ENCODE data around the gene NECAB3. TPM values are rescaled to one million over a fixed set of nuclear protein-coding genes. Genes with fewer than 3 reads are reported as not detected.
A peak's percentile ranks its signal among the peaks of the same experiment; 100 is the strongest.

Gene NECAB3
- total and polyA plus RNA-seq, 7 donors, result 27.1 to 50.1 (median 44.6) TPM

- H3K27me3 ChIP-seq, result no peaks in the 10 kb centered on the region
- no peak for TF ChIP-seq EP300 (IDR thresholded peaks at IDR 0.05)
- TF ChIP-seq CTCF (IDR thresholded peaks at IDR 0.05), result no peak
- TF ChIP-seq POLR2AphosphoS5 (IDR thresholded peaks at IDR 0.05), result no peak
- no peak for TF ChIP-seq POLR2A (IDR thresholded peaks at IDR 0.05)
- 72 to 89% methylated on average over 13 of the region's 13 CpGs for WGBS, 2 donors
- intact Hi-C loops (cut with DNase I), result loop anchor here (1.0 to 5.0 kb wide), 4 partner anchors 106 to 444 kb away; partner anchors contain the start of genes CDK5RAP1 and EIF2S2
- H3K9me3 ChIP-seq, result no peaks in the 10 kb centered on the region
- no peak overlapping the region for H3K4me3 ChIP-seq
- H3K4me1 ChIP-seq, result peaks cover 0 to 56% (median 46%) of the 10 kb centered on the region in 4 donors
- H3K36me3 ChIP-seq, result peaks cover 0 to 30% (median 6%) of the 10 kb centered on the region in 4 donors
- H3K27ac ChIP-seq, result peak overlapping the region; percentile 86 to 98 (median 92)
- peak; percentile 66 for DNase-seq
These were observed 5.6 kb downstream of the NECAB3 start for GRCh38 chr20:33668466-33669155.

GRCh38 chr20:33667676-33668465 is 6.4 kb downstream of the NECAB3 start:
- no peaks in the 10 kb centered on the region for H3K9me3 ChIP-seq
- H3K4me3 ChIP-seq, result peak overlapping the region; percentile 47 to 66 (median 52)
- intact Hi-C loops (cut with DNase I), result loop anchor here (1.0 to 5.0 kb wide), 4 partner anchors 106 to 444 kb away; partner anchors contain the start of genes CDK5RAP1 and EIF2S2
- WGBS, 2 donors, result 3 to 8% methylated on average over 47 of the region's 47 CpGs
- H3K27ac ChIP-seq, result peak overlapping the region; percentile 86 to 98 (median 92)
- H3K4me1 ChIP-seq, result peaks cover 0 to 52% (median 42%) of the 10 kb centered on the region in 4 donors
- H3K27me3 ChIP-seq, result no peaks in the 10 kb centered on the region
- H3K36me3 ChIP-seq, result peaks cover 0 to 30% (median 6%) of the 10 kb centered on the region in 4 donors
- peak in 2 of 4 donors; percentile 10 to 21 for TF ChIP-seq POLR2AphosphoS5 (IDR thresholded peaks at IDR 0.05)
- TF ChIP-seq POLR2A (IDR thresholded peaks at IDR 0.05), result no peak
- no peak for TF ChIP-seq EP300 (IDR thresholded peaks at IDR 0.05)
- TF ChIP-seq CTCF (IDR thresholded peaks at IDR 0.05), result peak; percentile 88 to 95 (median 93)
- DNase-seq, result peak; percentile 93

GRCh38 chr20:33667245-33667675 is 7.0 kb downstream of the NECAB3 start:
- intact Hi-C loops (cut with DNase I), result loop anchor here (5.0 kb wide), 3 partner anchors 105 to 445 kb away; partner anchors contain the start of genes CDK5RAP1 and EIF2S2
- peaks cover 0 to 52% (median 42%) of the 10 kb centered on the region in 4 donors for H3K4me1 ChIP-seq

More at GRCh38 chr20:33667245-33667675, 7.0 kb downstream of the NECAB3 start:
- DNase-seq, result peak; percentile 86
- no peak for TF ChIP-seq CTCF (IDR thresholded peaks at IDR 0.05)
- TF ChIP-seq POLR2AphosphoS5 (IDR thresholded peaks at IDR 0.05), result no peak
- Histone ChIP-seq H3K4me3 (peak overlapping the region; percentile 47 to 66 (median 52)), H3K9me3 (no peaks in the 10 kb centered on the region), H3K27me3 (no peaks in the 10 kb centered on the region), H3K36me3 (peaks cover 0 to 30% (median 6%) of the 10 kb centered on the region in 4 donors), H3K27ac (peak overlapping the region; percentile 86 to 98 (median 92))
- WGBS, 2 donors, result 2 to 3% methylated on average over 55 of the region's 55 CpGs
